Endothelial cell of hepatic sinusoid (primary cell): ENCODE measurements around the gene SIRPB1.
"Not testable (repeated sequence)": the region's sequence is repeated elsewhere in the genome, so short reads cannot be mapped to it uniquely, and the experiment has no call there.

Source experiments
- in situ Hi-C: cut with HindIII; loops from 2 replicates; pipeline ENCODE4 v1.10.0; 2017; ENCODE audit warnings: low sequenced_read_pairs

The SIRPB1 gene

DNA sequence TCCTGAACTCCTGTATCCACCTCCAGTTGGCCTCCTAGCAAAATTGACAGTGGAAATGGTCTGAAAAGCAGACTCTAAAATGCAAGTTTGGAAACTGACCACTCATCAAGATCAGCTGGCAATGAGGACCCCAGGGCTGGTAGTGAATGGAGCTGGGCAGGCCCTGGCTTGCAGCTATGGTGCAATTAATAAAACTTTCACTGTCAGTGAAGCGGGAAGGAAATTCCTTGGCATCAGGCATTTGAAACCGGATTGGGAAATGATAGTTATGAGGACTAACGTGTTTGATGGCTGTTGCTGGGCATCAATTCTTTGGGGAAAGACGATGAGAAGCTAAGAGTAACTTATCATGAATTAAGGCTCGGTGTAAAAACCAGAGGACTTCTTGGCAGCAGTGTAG, 19.1 kb downstream of the SIRPB1 start:
- in situ Hi-C loops: no loop called here

- in situ Hi-C loops: no loop called here
Observed at GRCh38 chr20:1595333-1595732, 24.5 kb downstream of the SIRPB1 start.

DNA sequence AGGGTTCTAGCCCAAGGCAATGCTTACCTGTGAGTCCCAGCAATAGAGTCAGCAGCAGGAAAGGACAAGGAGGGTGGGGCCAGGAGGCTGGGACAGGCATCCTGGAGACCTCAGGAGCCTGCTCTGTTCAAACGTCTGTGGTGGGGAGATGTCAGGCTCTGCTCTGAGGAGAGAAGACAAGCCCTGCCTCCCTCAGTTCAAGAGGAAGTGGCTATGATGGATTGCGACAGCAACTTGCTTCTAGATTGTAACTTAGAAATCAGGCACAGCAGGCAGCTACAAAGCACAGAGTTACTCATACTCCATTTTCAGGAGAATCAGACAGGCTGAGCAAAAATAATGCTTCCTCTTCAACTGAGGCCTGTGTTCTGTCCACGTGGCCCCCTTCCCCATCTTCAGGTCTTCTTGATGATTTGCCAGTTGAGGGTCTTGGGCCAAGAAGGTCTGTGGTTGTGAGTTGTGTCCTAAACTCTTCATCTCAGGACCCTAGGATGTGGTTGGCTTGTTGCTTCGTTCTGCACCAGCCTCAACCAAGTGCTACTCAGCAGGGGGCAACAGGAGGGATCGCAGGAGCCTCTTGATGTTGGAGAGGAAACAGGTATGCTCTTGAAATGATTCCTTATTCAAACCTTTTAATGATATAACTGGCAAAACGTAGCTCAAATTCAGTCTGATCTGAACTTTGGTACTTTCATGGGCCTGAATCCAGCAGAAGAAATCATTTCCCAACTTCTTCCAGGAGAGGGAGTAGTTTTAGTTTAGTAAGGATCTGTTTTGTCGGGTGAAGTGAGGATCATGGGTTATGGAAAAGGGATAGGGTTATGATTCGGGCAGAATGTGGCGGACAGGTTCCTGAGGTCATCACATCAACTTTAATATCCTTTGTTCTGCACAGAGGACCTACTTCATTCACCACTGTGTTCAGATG, 31.0 kb downstream of the SIRPB1 start:
- in situ Hi-C loops: no loop called here

DNA sequence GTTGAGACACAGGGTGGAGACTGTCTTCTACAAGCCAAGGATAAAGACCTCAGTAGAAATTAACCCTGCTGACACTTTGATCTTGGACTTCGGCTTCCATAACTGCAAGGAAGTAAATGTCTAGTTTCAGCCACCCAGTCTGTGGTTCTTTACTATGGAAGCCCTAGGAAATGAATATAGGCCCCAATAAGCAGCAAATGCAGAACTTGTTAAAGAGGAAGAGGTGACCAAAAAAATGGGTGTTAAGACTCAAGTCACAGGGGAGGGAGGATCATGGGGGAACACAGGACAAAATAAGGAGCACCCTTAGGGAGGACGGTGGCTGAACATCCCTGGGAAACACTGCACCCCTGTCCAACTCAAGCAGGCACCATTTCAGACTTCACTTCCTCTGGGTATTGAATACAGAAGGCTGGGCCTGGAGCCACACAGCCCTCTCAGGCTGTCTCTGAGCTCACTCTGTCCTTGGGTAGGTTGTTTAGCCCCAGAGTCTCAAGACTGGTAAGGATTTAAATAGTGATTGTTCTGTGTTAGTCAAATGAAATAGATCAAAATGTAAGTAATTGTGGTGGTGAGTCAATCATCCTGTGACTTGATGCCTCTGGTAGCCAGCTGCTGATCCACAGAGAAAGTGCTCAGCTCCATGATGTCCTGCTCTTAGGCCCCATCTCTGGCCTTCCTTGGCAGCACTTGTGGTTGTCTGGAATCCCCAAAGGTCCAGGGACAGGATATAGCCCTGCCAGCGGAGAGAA, 31.9 kb downstream of the SIRPB1 start:
- in situ Hi-C loops: no loop called here

DNA sequence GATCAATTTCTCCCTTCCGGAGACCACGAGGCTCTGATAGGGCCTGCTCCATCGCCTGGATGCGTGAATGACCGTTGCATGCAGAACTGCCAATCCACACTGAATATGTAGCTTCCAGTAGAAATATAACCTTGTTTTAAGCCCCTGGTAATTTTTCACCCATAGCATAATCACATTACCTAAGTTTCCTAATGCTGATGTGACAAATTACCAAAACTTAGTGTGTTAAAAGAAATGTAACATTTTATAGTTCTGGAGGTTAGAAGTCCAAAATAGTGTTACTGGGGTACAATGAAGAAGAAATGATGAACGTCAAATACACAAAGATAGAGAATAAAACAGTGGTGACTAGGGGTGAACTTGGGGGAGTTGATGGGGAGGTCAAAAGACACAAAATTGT, 40.3 kb downstream of the SIRPB1 start:
- in situ Hi-C loops: no loop called here

- in situ Hi-C loops: no loop called here
Observed at GRCh38 chr20:1577906-1578305, 41.9 kb downstream of the SIRPB1 start.

GRCh38 chr20:1577313-1577712, 42.5 kb downstream of the SIRPB1 start:
- in situ Hi-C loops: not testable (repeated sequence)

GRCh38 chr20:1576641-1577040, 43.2 kb downstream of the SIRPB1 start:
- in situ Hi-C loops: no loop called here

- in situ Hi-C loops: not testable (repeated sequence)
Observed at GRCh38 chr20:1576003-1576402, 43.8 kb downstream of the SIRPB1 start.

- in situ Hi-C loops: not testable (repeated sequence)
Observed at GRCh38 chr20:1571583-1571982, 48.2 kb downstream of the SIRPB1 start.
